K562 (cell line): Measurements from ENCODE around the gene PLCL2.

Experiments used
- POLR2A ChIP-seq: fragments of 450-650 bp; conservative IDR thresholded peaks from 2 replicates; pipeline ENCODE4 v1.6.1; 2016
- ZNF12 ChIP-seq: sonication (generic); formaldehyde crosslinking; IDR thresholded peaks from 2 replicates; pipeline ENCODE4 v1.4.0; 2020; ENCODE audit warnings: mild to moderate bottlenecking, missing genetic modification reagents
- TF ChIP-seq, protein P1 (sequence below): sonication (generic); formaldehyde crosslinking; IDR thresholded peaks from 2 replicates; pipeline ENCODE4 v1.4.0; 2020; ENCODE audit warnings: mild to moderate bottlenecking, missing genetic modification reagents

DNA sequence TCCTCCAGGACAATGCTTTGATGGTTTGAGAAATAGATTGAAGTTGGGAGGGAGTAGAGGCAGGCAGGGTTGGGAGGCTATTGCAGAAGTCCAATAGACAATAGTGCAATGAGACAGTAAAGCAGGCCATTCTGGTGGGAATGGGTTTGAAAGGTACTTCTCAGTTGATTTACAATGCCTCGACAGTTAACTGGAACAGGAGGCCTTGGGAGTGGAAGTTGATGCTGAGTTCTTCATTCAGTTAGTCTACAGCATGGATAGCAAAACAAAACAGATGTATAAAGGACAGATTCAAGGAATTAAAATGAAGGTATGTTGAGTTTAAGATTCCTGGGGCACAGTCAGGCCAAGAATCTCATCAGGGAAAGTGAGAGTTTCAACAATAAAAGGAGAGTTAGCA, 6.8 kb upstream of the PLCL2 start:
- no peak for TF ChIP-seq ZNF12 (CRISPR knock-in tag)
- TF ChIP-seq, protein P1, sequence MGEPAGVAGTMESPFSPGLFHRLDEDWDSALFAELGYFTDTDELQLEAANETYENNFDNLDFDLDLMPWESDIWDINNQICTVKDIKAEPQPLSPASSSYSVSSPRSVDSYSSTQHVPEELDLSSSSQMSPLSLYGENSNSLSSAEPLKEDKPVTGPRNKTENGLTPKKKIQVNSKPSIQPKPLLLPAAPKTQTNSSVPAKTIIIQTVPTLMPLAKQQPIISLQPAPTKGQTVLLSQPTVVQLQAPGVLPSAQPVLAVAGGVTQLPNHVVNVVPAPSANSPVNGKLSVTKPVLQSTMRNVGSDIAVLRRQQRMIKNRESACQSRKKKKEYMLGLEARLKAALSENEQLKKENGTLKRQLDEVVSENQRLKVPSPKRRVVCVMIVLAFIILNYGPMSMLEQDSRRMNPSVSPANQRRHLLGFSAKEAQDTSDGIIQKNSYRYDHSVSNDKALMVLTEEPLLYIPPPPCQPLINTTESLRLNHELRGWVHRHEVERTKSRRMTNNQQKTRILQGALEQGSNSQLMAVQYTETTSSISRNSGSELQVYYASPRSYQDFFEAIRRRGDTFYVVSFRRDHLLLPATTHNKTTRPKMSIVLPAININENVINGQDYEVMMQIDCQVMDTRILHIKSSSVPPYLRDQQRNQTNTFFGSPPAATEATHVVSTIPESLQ = no peak
- no peak for TF ChIP-seq POLR2A
